B cell (primary cell): ENCODE measurements around the gene TDG.

Experiments used
- CTCF ChIP-seq: fragments of 200-600 bp; IDR thresholded peaks from one replicate; pipeline ENCODE4 v1.8.0; 2022; ENCODE audit warnings: antibody characterized with exemption, mild to moderate bottlenecking
- EZH2 ChIP-seq: IDR thresholded peaks from 2 replicates; pipeline ENCODE4 v1.6.1; 2012; ENCODE audit warnings: borderline replicate concordance, low read depth, mild to moderate bottlenecking, moderate library complexity, low read length; ENCODE audit not compliant: insufficient read depth, poor library complexity, severe bottlenecking

GRCh38 chr12:103930034-103930786 lies 35.5 kb upstream of the TDG start, which contains the start of gene HSP90B1:
- no peak for TF ChIP-seq EZH2
- no peak for TF ChIP-seq CTCF
